Measurements from ENCODE around the gene AIF1L.

AIF1L gene

DNA sequence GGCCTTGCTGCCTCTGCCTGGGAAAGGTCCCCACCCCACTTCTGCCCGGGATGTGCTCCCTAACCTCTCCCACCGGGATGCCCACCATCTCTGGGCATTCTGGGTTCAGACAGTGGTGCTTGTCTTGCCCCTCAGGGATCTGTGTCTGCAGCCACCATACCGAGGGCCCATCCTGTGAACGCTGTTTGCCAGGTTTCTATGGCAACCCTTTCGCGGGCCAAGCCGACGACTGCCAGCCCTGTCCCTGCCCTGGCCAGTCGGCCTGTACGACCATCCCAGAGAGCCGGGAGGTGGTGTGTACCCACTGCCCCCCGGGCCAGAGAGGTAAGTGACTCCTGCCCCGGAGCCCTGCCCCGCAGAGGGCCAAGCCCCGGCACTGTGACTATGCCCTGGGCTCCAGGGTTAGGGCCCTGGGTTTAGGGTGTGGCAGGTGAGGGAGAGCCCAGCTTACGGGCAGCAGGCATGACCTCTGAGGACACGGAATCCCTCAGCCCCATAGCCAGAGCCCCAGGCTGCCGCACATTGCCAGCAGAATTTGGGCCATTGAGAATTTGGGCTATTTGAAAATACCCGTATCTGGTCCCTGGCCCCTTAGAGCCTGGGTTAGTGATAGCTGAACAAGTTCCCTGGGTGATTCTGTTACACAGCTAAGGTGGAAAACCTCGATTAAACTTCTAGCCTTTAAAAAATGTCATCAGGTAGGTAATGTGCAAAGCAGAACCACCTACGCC is 35.3 kb upstream of the AIF1L start:
- WGBS, 2 experiments (ENCODE audit: insufficient coverage in 2 of 2): 91 to 93% methylated on average over 18 to 20 of the region's 21 CpGs

DNA sequence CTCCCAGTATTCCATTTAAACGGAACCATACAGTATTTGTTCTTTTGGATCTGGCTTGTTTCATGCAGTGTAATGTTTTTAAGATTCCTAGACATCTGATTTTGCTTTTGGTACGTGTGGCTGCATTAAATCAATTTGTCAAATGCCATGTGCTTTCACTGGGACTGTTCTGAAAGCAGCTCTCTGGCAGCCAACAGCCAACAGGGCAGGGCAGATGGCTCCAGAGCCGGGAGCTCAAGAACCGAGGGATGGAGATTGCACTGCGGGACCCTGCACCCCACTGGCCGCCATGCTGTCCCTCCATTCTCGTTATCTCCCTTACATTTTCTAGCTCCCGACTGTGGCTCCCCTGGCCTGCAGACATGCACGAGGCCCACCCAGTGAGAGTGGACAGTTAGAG is 33.4 kb upstream of the AIF1L start:
- H3K27ac ChIP-seq (ENCODE audit: low read depth, low read length, severe bottlenecking): no peak overlapping the region
- no peaks in the 10 kb centered on the region for H3K4me1 ChIP-seq (ENCODE audit: control insufficient read depth, insufficient read depth, low read length, poor library complexity, severe bottlenecking)
- H3K9me3 ChIP-seq (ENCODE audit: control insufficient read depth, low read length): no peaks in the 10 kb centered on the region
- no peak overlapping the region for H3K4me3 ChIP-seq (ENCODE audit: extremely low read depth, insufficient read depth, low read length, poor library complexity, severe bottlenecking)
- H3K36me3 ChIP-seq (ENCODE audit: control insufficient read depth, insufficient read depth, low read length): no peaks in the 10 kb centered on the region
- WGBS, 2 experiments (ENCODE audit: insufficient coverage in 2 of 2): 89 to 93% methylated on average over 6 to 7 of the region's 9 CpGs

More for the DNA sequence above, 35.3 kb upstream of the AIF1L start:
- H3K4me3 ChIP-seq (ENCODE audit: extremely low read depth, insufficient read depth, low read length, poor library complexity, severe bottlenecking): no peak overlapping the region
- H3K9me3 ChIP-seq (ENCODE audit: control insufficient read depth, low read length): no peaks in the 10 kb centered on the region
- H3K36me3 ChIP-seq (ENCODE audit: control insufficient read depth, insufficient read depth, low read length): no peaks in the 10 kb centered on the region
- no peaks in the 10 kb centered on the region for H3K4me1 ChIP-seq (ENCODE audit: control insufficient read depth, insufficient read depth, low read length, poor library complexity, severe bottlenecking)
- no peak overlapping the region for H3K27ac ChIP-seq (ENCODE audit: low read depth, low read length, severe bottlenecking)

DNA sequence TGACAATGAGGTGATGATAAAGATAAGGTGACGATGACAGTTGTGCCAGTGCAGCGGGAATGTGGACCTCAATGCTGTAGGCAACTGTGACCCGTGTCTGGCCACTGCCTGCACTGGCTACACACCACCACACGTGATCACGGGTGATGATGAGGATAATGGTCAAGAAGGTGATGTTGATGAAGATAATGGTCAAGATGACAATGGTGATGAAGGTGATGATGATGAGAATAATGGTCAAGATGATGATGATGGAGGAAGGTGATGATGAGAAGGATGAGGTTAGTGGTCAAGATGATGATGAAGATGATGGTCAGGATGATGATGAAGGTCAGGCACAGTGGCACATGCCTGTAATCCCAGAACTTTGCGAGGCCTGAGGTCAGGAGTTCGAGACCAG is 30.7 kb upstream of the AIF1L start:
- H3K36me3 ChIP-seq (ENCODE audit: control insufficient read depth, insufficient read depth, low read length): no peaks in the 10 kb centered on the region
- no peak overlapping the region for H3K4me3 ChIP-seq (ENCODE audit: extremely low read depth, insufficient read depth, low read length, poor library complexity, severe bottlenecking)
- H3K9me3 ChIP-seq (ENCODE audit: control insufficient read depth, low read length): no peaks in the 10 kb centered on the region
- no peaks in the 10 kb centered on the region for H3K4me1 ChIP-seq (ENCODE audit: control insufficient read depth, insufficient read depth, low read length, poor library complexity, severe bottlenecking)
- H3K27ac ChIP-seq (ENCODE audit: low read depth, low read length, severe bottlenecking): no peak overlapping the region
- WGBS, 2 experiments (ENCODE audit: insufficient coverage in 2 of 2): 87 to 88% methylated on average over 5 to 7 of the region's 7 CpGs

DNA sequence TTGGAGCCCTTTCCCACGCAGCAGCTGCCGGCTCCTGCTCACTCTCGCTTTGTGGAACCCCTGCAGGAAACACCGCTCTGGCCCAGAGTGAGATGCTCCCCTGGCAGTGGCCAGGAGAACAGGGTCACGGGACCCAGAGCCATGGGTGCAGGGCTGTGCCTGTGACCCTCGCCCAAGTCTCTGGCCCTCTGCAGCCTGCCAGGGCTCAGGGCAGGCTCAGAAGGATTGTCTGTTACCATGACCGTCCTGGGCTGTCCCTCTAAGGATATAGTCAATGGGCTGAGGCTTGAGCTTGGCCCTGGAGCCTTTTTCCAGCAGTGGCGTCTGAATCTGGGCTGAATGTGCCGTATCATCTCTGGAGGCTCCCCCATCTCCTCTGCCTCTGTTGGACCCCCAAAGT is 28.7 kb upstream of the AIF1L start:
- H3K4me1 ChIP-seq (ENCODE audit: control insufficient read depth, insufficient read depth, low read length, poor library complexity, severe bottlenecking): no peaks in the 10 kb centered on the region
- no peaks in the 10 kb centered on the region for H3K36me3 ChIP-seq (ENCODE audit: control insufficient read depth, insufficient read depth, low read length)
- no peak overlapping the region for H3K4me3 ChIP-seq (ENCODE audit: extremely low read depth, insufficient read depth, low read length, poor library complexity, severe bottlenecking)
- H3K27ac ChIP-seq (ENCODE audit: low read depth, low read length, severe bottlenecking): no peak overlapping the region
- no peaks in the 10 kb centered on the region for H3K9me3 ChIP-seq (ENCODE audit: control insufficient read depth, low read length)
- 77 to 83% methylated on average over 8 to 9 of the region's 9 CpGs for WGBS, 2 experiments (ENCODE audit: insufficient coverage in 2 of 2)

DNA sequence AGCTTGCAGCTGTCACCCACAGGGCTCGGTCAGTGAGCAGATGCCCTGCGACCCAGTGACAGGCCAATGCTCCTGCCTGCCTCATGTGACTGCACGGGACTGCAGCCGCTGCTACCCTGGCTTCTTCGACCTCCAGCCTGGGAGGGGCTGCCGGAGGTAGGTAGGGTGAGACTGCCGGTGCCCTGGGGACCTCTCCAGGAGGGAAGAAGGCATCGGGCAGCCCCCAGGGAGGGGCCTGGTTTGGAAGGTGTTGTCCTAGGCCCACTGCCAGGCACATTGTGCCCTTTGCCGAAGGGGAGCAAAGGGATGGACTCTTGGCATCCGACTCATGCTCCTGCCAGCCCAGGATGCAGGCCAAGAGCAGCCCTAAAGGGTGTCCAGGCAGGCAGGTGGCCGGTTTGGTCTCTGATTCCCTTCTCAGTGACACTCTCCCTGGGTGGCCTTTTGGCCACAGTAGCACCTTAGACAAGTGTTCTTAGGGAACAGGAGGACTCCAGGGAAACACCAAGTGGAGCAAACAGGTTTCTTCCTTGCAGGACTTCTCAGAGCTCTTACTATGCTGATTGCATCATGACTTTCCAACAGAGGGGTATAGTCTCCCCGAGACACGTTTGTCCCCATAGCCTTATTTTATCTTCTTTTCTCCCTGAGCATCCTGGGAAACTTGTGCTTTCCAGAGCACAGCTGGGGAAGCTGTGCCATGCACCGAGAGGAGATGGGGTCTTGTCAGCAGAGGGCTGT is 28.1 kb upstream of the AIF1L start:
- H3K4me3 ChIP-seq (ENCODE audit: extremely low read depth, insufficient read depth, low read length, poor library complexity, severe bottlenecking): no peak overlapping the region
- no peak overlapping the region for H3K27ac ChIP-seq (ENCODE audit: low read depth, low read length, severe bottlenecking)
- H3K9me3 ChIP-seq (ENCODE audit: control insufficient read depth, low read length): no peaks in the 10 kb centered on the region
- no peaks in the 10 kb centered on the region for H3K4me1 ChIP-seq (ENCODE audit: control insufficient read depth, insufficient read depth, low read length, poor library complexity, severe bottlenecking)
- H3K36me3 ChIP-seq (ENCODE audit: control insufficient read depth, insufficient read depth, low read length): no peaks in the 10 kb centered on the region
- WGBS, 2 experiments (ENCODE audit: insufficient coverage in 2 of 2): 77 to 94% methylated on average over 7 to 12 of the region's 14 CpGs

DNA sequence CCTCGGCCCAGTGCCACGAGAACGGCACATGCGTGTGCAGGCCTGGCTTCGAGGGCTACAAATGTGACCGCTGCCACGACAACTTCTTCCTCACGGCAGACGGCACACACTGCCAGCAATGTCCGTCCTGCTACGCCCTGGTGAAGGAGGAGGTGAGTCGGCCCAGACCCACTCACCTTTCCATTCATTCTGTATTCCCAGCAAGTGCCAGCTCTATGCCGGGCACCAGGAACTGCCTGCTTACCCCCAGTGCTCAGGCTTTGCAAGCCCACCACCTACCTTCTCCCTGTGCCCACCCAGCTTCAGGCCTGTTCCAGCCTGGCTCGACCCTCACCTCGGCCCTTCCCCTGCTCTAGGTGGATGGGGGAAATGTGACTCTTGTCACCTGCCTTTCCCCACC is 26.6 kb upstream of the AIF1L start:
- Histone ChIP-seq H3K36me3 (ENCODE audit: control insufficient read depth, insufficient read depth, low read length) (no peaks in the 10 kb centered on the region), H3K27ac (ENCODE audit: low read depth, low read length, severe bottlenecking) (no peak overlapping the region), H3K9me3 (ENCODE audit: control insufficient read depth, low read length) (no peaks in the 10 kb centered on the region), H3K4me3 (ENCODE audit: extremely low read depth, insufficient read depth, low read length, poor library complexity, severe bottlenecking) (no peak overlapping the region), H3K4me1 (ENCODE audit: control insufficient read depth, insufficient read depth, low read length, poor library complexity, severe bottlenecking) (no peaks in the 10 kb centered on the region)
- 91 to 94% methylated on average over 9 to 13 of the region's 15 CpGs for WGBS, 2 experiments (ENCODE audit: insufficient coverage in 2 of 2)

DNA sequence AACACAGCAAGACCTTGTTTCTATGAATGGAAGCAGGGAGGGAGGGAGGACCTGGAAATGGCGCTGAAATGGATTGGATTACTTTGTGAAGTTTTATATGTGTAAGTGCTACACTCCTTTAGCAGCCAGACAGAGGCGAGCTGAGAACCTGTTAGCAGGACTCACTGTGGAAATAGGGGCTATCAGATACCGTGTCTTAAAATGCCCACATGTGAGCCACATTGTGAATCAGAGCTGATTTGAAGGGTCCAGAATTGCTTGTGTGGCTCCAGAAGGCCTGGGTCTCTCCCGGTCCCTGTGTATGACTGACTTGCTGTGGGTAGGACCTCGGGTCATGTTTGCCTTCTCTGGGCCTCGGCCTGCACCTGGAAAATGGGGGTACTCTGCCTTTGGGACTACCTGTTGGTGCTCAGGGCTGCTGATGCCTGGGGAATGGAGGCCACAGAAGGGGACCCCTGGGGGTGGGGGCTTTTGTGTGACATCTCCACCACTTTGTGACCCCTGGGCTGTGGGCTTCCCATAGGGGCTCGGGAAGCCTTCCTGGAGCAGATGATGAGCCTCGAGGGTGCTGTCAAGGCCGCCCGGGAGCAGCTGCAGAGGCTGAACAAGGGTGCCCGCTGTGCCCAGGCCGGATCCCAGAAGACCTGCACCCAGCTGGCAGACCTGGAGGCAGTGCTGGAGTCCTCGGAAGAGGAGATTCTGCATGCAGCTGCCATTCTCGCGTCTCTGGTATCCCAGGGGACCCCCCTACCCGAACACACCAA is 24.0 kb upstream of the AIF1L start:
- no peaks in the 10 kb centered on the region for H3K36me3 ChIP-seq (ENCODE audit: control insufficient read depth, insufficient read depth, low read length)
- H3K9me3 ChIP-seq (ENCODE audit: control insufficient read depth, low read length): no peaks in the 10 kb centered on the region
- H3K27ac ChIP-seq (ENCODE audit: low read depth, low read length, severe bottlenecking): no peak overlapping the region
- peaks cover 8% of the 10 kb centered on the region for H3K4me1 ChIP-seq (ENCODE audit: control insufficient read depth, insufficient read depth, low read length, poor library complexity, severe bottlenecking)
- no peak overlapping the region for H3K4me3 ChIP-seq (ENCODE audit: extremely low read depth, insufficient read depth, low read length, poor library complexity, severe bottlenecking)
- WGBS, 2 experiments (ENCODE audit: insufficient coverage in 2 of 2): 95 to 97% methylated on average over 13 to 15 of the region's 16 CpGs

DNA sequence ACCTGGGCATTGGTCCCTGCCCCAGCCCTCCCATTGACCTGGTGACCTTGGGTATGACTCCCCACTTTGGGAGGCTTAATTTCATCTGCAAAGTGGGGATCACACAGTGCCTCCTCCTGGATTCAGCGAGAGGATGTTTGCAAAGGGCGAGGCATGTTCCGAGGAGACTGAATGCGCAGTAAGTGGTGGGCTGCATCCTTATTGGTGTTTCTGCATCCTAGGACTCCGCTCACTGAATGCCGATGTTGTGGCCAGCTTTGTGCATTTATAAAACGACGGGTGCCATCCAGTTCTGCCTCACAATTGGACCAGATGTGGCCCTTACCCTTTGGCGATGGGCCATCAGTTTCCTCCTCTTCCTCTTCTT is 23.5 kb upstream of the AIF1L start:
- Histone ChIP-seq H3K4me1 (ENCODE audit: control insufficient read depth, insufficient read depth, low read length, poor library complexity, severe bottlenecking) (peaks cover 8% of the 10 kb centered on the region), H3K4me3 (ENCODE audit: extremely low read depth, insufficient read depth, low read length, poor library complexity, severe bottlenecking) (no peak overlapping the region), H3K36me3 (ENCODE audit: control insufficient read depth, insufficient read depth, low read length) (no peaks in the 10 kb centered on the region), H3K9me3 (ENCODE audit: control insufficient read depth, low read length) (no peaks in the 10 kb centered on the region), H3K27ac (ENCODE audit: low read depth, low read length, severe bottlenecking) (no peak overlapping the region)
- WGBS, 2 experiments (ENCODE audit: insufficient coverage in 2 of 2): 91 to 93% methylated on average over 9 of the region's 9 CpGs

DNA sequence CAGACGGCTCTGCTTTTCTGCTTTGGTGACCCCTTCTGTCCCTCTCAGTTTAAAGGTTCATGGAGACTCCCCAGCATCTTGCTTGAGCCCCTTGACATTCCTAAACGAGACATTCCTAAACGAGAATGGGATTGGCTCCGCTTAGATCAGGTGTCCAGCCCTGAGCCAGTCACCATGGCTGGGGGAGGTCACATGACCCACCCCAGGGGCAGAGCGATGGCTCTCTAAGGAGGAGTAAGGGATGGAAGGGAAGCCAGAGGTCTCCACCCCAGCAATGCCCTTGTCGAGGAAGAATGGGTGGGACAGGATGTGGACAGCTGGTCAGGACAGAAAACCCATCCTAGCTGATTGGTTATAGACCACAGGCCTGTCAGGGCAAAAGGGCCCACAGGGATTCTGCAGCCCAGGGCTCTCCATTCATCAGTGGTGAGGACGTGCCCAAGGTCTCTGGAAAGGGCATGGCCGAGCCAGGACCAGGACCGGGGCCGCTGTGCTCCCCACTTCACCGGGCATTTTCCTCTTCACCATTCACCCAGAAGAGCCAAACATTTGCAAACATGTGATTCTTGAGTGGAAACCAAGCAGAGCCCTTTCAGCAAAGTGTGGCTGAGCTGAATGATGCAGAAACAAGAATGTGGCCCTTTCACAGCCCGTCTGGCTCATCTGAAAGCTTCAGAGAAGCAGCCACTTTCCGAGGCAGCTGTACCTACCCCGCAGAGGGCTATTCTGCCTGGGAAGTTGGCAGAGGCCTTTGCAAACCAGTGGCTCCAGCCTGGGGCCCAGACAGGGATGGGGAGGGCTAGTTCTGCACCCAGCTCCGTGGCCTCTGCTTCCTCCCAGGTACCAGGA is 19.8 kb upstream of the AIF1L start:
- Histone ChIP-seq H3K4me1 (ENCODE audit: control insufficient read depth, insufficient read depth, low read length, poor library complexity, severe bottlenecking) (peaks cover 8% of the 10 kb centered on the region), H3K9me3 (ENCODE audit: control insufficient read depth, low read length) (no peaks in the 10 kb centered on the region), H3K27ac (ENCODE audit: low read depth, low read length, severe bottlenecking) (no peak overlapping the region), H3K36me3 (ENCODE audit: control insufficient read depth, insufficient read depth, low read length) (no peaks in the 10 kb centered on the region), H3K4me3 (ENCODE audit: extremely low read depth, insufficient read depth, low read length, poor library complexity, severe bottlenecking) (no peak overlapping the region)
- 90% methylated on average over 14 of the region's 15 CpGs for WGBS, 2 experiments (ENCODE audit: insufficient coverage in 2 of 2)
